Neural cell (in vitro differentiated cells): ENCODE measurements around the gene CYB5A. TPM values are rescaled to one million over a fixed set of nuclear protein-coding genes. Genes with fewer than 3 reads are reported as not detected.

Experiments
- H2AFZ ChIP-seq: fragments of 200-600, 300-800 bp; sonication (generic), shearing (Covaris generic); 2 replicates; pipeline ENCODE4 v1.6.0; 2014; ENCODE audit warnings: low read depth, mild to moderate bottlenecking, antibody characterized with exemption, low read length, moderate library complexity
- H3F3A ChIP-seq: fragments of 200-600 bp; shearing (Covaris generic); 2 replicates; pipeline ENCODE4 v1.6.1; 2016; ENCODE audit warnings: mild to moderate bottlenecking, moderate library complexity, mixed read lengths, antibody characterized with exemption, low read length; ENCODE audit not compliant: insufficient read depth, poor library complexity, severe bottlenecking
- H3K27ac ChIP-seq: fragments of 200-600, 300-800 bp; sonication (generic), shearing (Covaris generic); 2 replicates; pipeline ENCODE4 v1.5.1; 2014; ENCODE audit warnings: mild to moderate bottlenecking, low read length, moderate library complexity
- H3K27me3 ChIP-seq: fragments of 300-800, 200-600 bp; sonication (generic), shearing (Covaris generic); 2 replicates; pipeline ENCODE4 v1.6.0; 2014; ENCODE audit warnings: mild to moderate bottlenecking, low read depth, low read length, moderate library complexity; ENCODE audit not compliant: insufficient read depth
- H3K36me3 ChIP-seq: fragments of 300-800, 200-600 bp; sonication (generic), shearing (Covaris generic); 2 replicates; pipeline ENCODE4 v1.5.1; 2014; ENCODE audit warnings: mild to moderate bottlenecking, antibody characterized with exemption, low read length, moderate library complexity; ENCODE audit not compliant: insufficient read depth
- H3K4me2 ChIP-seq: fragments of 300-800, 200-600 bp; sonication (generic), shearing (Covaris generic); 2 replicates; pipeline ENCODE4 v1.6.0; 2014; ENCODE audit warnings: mild to moderate bottlenecking, low read length
- H3K4me3 ChIP-seq: fragments of 300-800, 200-600 bp; sonication (generic), shearing (Covaris generic); 2 replicates; pipeline ENCODE4 v1.5.1; 2014; ENCODE audit warnings: mild to moderate bottlenecking, low read length, moderate library complexity
- H3K79me2 ChIP-seq: fragments of 200-600 bp; shearing (Covaris generic); replicated peaks from 2 replicates; pipeline ENCODE4 v1.6.0; 2014; ENCODE audit warnings: mild to moderate bottlenecking, low read length, moderate library complexity; ENCODE audit not compliant: insufficient read depth
- H3K9ac ChIP-seq: fragments of 300-800, 200-600 bp; sonication (generic), shearing (Covaris generic); 2 replicates; pipeline ENCODE4 v1.6.1; 2016; ENCODE audit warnings: mild to moderate bottlenecking, low read length, mixed read lengths
- H3K9me2 ChIP-seq: fragments of 200-600 bp; shearing (Covaris generic); 2 replicates; pipeline ENCODE4 v1.6.1; 2016; ENCODE audit warnings: mild to moderate bottlenecking, low read length, mixed read lengths; ENCODE audit not compliant: insufficient read depth
- H3K9me3 ChIP-seq: fragments of 200-600, 300-800 bp; sonication (generic), shearing (Covaris generic); 2 replicates; pipeline ENCODE4 v1.6.1; 2016; ENCODE audit warnings: mild to moderate bottlenecking, mixed run types, low read length, moderate library complexity, mixed read lengths
- H4K20me1 ChIP-seq: fragments of 200-600 bp; shearing (Covaris generic); 2 replicates; pipeline ENCODE4 v1.6.1; 2016; ENCODE audit warnings: mild to moderate bottlenecking, mixed run types; ENCODE audit not compliant: insufficient read depth
- EP300 ChIP-seq: fragments of 450-650 bp; conservative IDR thresholded peaks from 2 replicates; pipeline ENCODE4 v1.6.1; 2014; ENCODE audit warnings: antibody characterized with exemption, mild to moderate bottlenecking, moderate library complexity; ENCODE audit not compliant: poor library complexity, severe bottlenecking
- EZH2 ChIP-seq: fragments of 200-600, 300-800 bp; shearing (Covaris generic), sonication (generic); IDR thresholded peaks from 2 replicates; pipeline ENCODE4 v1.6.1; 2014; ENCODE audit warnings: antibody characterized with exemption, low read length, borderline replicate concordance, mild to moderate bottlenecking; ENCODE audit not compliant: insufficient read depth, poor library complexity, severe bottlenecking
- MXI1 ChIP-seq: fragments of 450-650 bp; conservative IDR thresholded peaks from 2 replicates; pipeline ENCODE4 v1.6.1; 2014; ENCODE audit warnings: antibody characterized with exemption, mild to moderate bottlenecking; ENCODE audit not compliant: poor library complexity, severe bottlenecking
- POLR2AphosphoS5 ChIP-seq: IDR thresholded peaks from 2 replicates; pipeline ENCODE4 v1.6.1; 2012
- RAD21 ChIP-seq: fragments of 450-650 bp; conservative IDR thresholded peaks from 2 replicates; pipeline ENCODE4 v1.6.1; 2014; ENCODE audit warnings: antibody characterized with exemption, mild to moderate bottlenecking, moderate library complexity
- SMC3 ChIP-seq: fragments of 450-650 bp; conservative IDR thresholded peaks from 2 replicates; pipeline ENCODE4 v1.6.1; 2014; ENCODE audit warnings: antibody characterized with exemption, mild to moderate bottlenecking, moderate library complexity; ENCODE audit not compliant: poor library complexity
- TAF1 ChIP-seq: IDR thresholded peaks from 2 replicates; pipeline ENCODE4 v1.6.1; 2012; ENCODE audit warnings: low read depth
- polyA plus RNA-seq: library from polyadenylated mRNA; depleted of rRNA; stranded (reverse); fragments of >200 nt; gene quantifications from 2 replicates; pipeline ENCODE4 v1.2.3, GENCODE V29; 2014
- TF ChIP-seq, protein P1 (sequence below): fragments of 450-650 bp; IDR thresholded peaks from 2 replicates; pipeline ENCODE4 v1.5.1; 2014; ENCODE audit warnings: antibody characterized with exemption, mild to moderate bottlenecking, moderate library complexity; ENCODE audit not compliant: poor library complexity, severe bottlenecking
- TF ChIP-seq, protein P2 (sequence below): IDR thresholded peaks from 2 replicates; pipeline ENCODE4 v1.6.1; 2012; ENCODE audit warnings: borderline replicate concordance

Gene CYB5A
- polyA plus RNA-seq, 1 donor from 2014 or later, result 35.4 TPM

DNA sequence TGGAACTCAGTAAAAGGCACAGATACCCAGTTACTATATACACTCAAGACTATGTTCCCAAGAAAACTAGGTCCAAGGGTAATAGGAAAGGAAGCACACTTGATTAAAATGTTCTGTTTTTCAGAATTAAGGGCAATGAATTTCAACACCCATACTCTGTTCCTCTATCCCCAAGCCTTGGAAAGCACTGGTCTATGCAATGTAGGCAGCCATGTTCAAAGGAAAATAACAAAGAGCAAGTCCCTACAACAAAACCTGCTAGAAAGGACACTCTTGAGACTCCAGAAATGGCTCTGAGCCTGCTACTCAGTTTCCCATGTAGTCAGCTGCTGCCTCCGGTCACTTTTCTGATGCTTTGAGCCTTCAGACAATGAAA is 6.8 kb downstream of the CYB5A start:
- no peak for TF ChIP-seq TAF1
- TF ChIP-seq SMC3, result no peak
- TF ChIP-seq, protein P1, sequence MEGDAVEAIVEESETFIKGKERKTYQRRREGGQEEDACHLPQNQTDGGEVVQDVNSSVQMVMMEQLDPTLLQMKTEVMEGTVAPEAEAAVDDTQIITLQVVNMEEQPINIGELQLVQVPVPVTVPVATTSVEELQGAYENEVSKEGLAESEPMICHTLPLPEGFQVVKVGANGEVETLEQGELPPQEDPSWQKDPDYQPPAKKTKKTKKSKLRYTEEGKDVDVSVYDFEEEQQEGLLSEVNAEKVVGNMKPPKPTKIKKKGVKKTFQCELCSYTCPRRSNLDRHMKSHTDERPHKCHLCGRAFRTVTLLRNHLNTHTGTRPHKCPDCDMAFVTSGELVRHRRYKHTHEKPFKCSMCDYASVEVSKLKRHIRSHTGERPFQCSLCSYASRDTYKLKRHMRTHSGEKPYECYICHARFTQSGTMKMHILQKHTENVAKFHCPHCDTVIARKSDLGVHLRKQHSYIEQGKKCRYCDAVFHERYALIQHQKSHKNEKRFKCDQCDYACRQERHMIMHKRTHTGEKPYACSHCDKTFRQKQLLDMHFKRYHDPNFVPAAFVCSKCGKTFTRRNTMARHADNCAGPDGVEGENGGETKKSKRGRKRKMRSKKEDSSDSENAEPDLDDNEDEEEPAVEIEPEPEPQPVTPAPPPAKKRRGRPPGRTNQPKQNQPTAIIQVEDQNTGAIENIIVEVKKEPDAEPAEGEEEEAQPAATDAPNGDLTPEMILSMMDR, result no peak
- TF ChIP-seq MXI1, result no peak
- TF ChIP-seq EZH2, result no peak
- no peak for TF ChIP-seq EP300
- TF ChIP-seq POLR2AphosphoS5, result no peak
- TF ChIP-seq, protein P2, sequence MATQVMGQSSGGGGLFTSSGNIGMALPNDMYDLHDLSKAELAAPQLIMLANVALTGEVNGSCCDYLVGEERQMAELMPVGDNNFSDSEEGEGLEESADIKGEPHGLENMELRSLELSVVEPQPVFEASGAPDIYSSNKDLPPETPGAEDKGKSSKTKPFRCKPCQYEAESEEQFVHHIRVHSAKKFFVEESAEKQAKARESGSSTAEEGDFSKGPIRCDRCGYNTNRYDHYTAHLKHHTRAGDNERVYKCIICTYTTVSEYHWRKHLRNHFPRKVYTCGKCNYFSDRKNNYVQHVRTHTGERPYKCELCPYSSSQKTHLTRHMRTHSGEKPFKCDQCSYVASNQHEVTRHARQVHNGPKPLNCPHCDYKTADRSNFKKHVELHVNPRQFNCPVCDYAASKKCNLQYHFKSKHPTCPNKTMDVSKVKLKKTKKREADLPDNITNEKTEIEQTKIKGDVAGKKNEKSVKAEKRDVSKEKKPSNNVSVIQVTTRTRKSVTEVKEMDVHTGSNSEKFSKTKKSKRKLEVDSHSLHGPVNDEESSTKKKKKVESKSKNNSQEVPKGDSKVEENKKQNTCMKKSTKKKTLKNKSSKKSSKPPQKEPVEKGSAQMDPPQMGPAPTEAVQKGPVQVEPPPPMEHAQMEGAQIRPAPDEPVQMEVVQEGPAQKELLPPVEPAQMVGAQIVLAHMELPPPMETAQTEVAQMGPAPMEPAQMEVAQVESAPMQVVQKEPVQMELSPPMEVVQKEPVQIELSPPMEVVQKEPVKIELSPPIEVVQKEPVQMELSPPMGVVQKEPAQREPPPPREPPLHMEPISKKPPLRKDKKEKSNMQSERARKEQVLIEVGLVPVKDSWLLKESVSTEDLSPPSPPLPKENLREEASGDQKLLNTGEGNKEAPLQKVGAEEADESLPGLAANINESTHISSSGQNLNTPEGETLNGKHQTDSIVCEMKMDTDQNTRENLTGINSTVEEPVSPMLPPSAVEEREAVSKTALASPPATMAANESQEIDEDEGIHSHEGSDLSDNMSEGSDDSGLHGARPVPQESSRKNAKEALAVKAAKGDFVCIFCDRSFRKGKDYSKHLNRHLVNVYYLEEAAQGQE, result no peak
- no peak for TF ChIP-seq RAD21

DNA sequence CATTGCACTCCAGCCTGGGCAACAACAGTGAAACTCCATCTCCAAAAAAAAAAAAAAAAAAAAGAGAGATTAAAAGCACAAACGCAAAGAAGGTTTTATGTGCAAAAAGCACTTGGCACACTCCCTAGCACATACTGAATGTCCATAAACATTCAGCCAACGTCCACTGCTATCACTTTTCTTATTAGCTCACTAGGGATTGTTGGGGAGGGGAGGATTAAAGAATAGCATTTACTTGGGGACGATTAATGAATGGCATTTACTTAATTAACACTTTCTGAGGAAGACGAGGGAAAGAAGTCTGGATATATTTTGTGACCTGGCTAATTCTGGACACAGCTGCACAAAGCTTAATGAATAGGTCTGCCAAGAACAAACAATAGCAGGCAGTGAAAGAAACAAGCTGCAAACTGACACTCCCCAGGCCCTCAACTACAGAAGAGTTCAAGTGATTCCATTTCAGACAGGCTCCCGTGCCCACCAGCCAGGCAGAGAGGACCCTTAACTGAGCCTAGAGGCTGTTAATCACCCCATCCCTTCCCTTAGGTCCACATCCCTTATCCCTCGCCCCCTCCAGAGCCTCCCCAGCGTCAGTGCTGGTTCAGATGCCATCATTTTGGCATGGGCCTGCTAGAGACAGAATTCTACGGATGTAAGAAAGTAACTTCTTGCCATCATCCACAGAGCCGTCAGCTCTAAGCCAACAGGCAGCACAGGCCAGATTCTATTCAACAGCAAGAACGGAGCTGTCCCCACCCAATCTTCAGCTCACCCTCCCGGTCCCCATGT is 7.4 kb downstream of the CYB5A start:
- Histone ChIP-seq H3K27ac (no peak overlapping the region), H3K36me3 (no peaks in the 10 kb centered on the region), H3K9me3 (no peaks in the 10 kb centered on the region), H4K20me1 (no peaks in the 10 kb centered on the region), H3K4me2 (no peak overlapping the region), H2AFZ (no peak overlapping the region), H3K79me2 (no peaks in the 10 kb centered on the region), H3K9ac (no peak overlapping the region), H3K27me3 (no peaks in the 10 kb centered on the region), H3K4me3 (no peak overlapping the region), H3F3A (no peaks in the 10 kb centered on the region), H3K9me2 (no peaks in the 10 kb centered on the region)
- TF ChIP-seq RAD21, result no peak
- no peak for TF ChIP-seq POLR2AphosphoS5
- no peak for TF ChIP-seq TAF1
- TF ChIP-seq EP300, result no peak
- no peak for TF ChIP-seq EZH2
- no peak for TF ChIP-seq SMC3
- no peak for TF ChIP-seq MXI1

More for the DNA sequence above, 6.8 kb downstream of the CYB5A start:
- H3K36me3 ChIP-seq, result no peaks in the 10 kb centered on the region
- no peak overlapping the region for H3K4me3 ChIP-seq
- no peak overlapping the region for H3K4me2 ChIP-seq
- no peak overlapping the region for H3K9ac ChIP-seq
- no peaks in the 10 kb centered on the region for H3K27me3 ChIP-seq
- no peaks in the 10 kb centered on the region for H3K9me2 ChIP-seq
- no peak overlapping the region for H3K27ac ChIP-seq
- H3K79me2 ChIP-seq, result no peaks in the 10 kb centered on the region
- no peaks in the 10 kb centered on the region for H3K9me3 ChIP-seq
- H3F3A ChIP-seq, result no peaks in the 10 kb centered on the region
- no peaks in the 10 kb centered on the region for H4K20me1 ChIP-seq
- no peak overlapping the region for H2AFZ ChIP-seq
